Stimulated activated CD4-positive, alpha-beta T cell treated with anti-CD3 and anti-CD28 coated beads, Interleukin-12 subunit alpha, Interleukin-12 subunit beta, amount 100 ng/mL, for 24 hours (primary cell): ENCODE data around the gene ZYX.
"Not testable (repeated sequence)": the region's sequence is repeated elsewhere in the genome, so short reads cannot be mapped to it uniquely, and the experiment has no call there.

Experiments
- DNase-seq, 2 experiments: peaks; one replicate each; pipeline ENCODE4 v3.0.0-alpha.2; 2020; ENCODE audit warnings: low read depth in 2 of 2

ZYX gene

DNA sequence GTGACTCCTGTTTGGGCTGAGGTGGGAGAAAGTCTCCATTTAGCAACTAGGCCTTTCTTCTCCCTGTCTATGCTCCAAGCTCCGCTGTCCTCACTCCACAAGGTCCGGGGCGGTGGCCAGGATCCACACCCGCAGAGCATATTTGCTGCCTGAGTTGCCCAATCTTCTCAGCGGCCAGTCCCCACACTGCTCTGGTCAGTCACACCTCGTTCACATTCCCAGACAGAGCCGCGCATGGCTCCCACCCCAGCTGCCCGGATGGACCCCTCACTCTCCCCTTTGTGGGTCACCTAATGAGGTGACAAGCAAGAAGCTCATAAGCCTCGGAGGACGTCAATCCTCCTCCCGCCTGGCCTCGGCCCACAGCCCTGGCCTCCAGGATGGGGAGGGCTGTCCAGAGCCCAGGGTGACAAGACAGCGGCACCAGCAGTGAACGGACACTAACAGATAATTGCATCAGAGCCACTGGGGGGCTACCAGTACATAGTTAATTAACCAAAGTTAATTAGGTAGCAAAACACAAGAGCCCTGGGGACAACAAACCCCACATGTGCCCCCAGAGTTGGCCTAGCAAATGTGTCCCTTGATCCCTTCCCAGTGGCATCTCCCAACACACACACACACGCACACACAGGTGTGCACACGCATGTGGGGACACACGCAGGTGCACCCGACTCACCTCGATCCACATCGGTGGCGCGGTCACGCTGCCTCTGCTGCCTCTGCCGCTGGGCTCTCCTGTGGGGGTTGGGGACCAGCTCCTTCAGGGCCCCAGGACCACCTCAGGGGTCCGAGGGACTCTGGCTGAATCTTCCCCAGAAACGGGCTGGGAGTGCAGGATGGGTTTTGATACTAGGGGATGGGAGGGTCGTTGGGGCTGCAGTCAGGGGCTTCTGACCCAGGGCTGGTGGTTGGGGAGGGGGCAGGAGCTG is 15.7 kb downstream of the ZYX start:
- DNase-seq, result no peak

DNA sequence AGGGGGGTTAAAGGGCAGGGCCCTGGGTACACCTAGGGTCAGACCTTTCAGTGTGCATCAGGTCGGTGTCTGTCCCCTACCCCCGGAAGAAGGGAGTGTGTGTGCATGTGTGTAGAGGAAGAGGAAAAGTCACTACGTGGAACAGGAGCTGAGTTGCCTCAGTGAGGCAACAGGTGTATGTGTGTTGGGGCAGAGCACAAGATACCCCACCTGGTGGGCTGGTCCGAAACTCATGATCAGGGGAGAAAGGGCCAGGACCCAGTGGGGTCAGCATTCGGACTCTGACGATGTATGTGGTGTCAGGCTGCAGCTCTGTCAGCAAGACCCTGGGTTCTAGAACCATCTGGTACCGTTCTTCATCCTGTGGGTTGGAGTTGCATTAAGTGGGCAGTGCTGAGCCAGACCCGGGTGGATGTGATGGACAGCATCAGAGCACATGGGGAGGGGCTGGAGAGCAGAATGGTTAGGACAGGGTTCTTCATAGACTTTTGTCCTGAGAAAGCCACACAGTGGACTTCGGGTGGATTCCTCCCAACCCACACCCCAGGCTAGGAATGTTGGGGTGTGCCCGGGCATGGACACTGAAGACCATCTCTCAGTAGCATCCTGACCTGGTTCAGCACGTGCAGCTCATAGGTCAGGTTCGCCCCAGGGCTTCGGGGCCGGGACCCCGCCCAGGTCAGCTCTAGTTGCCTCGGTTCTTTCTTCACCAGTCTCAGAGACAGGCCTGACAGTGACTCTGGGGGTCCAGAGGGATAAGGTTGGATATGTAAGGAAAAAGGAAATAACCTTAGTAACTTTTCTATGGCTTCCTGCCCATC is 16.8 kb downstream of the ZYX start:
- no peak for DNase-seq

DNA sequence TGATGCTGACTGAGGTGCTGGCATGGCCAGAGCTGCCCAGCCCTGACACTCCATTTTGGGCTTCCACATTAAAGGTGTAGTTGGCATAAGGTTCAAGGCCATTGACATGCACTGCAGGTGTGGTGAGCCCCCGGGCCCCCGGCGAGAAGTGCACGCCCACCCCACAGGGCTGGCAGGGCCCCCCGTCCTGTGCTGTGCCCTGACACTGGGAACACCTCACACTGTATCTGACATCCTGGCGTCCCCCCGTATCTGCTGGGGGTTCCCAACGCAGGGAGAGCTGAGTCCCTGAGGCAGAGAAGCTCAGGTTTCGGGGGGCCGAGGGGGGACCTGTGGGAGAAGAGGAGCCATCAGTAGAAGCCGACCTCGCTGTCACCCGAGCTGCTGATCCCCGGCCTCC is 17.5 kb downstream of the ZYX start:
- DNase-seq, result no peak

DNA sequence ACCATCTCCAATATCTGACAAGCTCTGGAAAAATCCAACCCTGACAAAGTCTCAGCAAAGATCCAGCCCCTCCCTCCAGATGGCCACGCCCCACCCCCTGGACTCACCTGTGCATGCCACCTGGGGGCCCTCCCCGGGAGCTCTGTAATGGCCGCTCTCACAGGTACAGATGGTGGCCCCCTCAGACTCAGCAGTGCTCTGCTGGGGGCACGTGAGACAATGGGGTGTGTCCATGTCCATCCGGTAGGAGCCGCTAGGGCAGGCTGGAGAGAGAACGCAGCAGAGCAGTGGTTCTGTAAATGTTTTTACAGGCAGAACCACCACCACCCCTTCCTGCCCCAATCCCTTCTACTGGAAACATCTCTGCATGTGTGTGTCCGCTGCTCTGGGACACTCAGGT is 18.0 kb downstream of the ZYX start:
- no peak for DNase-seq

DNA sequence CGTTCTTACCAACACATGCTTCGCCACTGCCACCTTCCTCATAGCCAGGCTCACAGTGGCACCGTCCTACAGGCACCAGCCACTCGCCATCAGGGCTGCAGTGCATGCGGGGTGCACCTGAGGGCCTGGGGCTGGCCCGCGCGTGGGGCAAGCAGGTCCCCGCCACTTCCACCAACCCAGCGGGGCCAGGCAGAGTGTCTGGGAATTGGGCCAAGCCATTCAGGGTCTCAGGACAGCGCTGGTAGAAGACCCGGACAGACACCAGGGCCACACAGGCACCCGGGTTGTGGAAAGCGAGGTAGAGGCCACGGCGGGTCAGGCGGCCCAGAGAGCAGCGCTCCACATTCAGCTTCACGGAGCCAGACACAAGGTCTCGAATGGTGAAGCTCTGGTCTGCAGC is 18.5 kb downstream of the ZYX start:
- DNase-seq, result no peak

DNA sequence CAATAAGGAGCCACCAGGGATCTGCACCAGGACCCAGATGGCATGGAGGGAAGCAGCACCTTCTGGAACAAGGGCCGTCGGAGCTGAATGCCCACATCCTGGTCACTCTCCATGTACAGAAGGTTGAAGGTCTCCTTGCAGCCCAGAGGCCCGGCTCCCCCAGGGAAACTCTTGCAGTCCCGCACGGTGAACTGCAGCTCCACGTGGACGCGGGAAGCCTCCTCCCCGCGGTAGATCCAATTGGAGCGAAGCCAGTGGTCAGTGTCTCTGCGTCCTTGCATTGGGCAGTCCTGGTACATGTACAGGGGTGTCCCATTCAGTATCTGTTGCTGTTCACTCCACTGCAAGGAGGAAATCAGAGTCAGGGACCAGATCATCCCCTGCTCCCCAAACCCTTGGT is 20.1 kb downstream of the ZYX start:
- no peak for DNase-seq

DNA sequence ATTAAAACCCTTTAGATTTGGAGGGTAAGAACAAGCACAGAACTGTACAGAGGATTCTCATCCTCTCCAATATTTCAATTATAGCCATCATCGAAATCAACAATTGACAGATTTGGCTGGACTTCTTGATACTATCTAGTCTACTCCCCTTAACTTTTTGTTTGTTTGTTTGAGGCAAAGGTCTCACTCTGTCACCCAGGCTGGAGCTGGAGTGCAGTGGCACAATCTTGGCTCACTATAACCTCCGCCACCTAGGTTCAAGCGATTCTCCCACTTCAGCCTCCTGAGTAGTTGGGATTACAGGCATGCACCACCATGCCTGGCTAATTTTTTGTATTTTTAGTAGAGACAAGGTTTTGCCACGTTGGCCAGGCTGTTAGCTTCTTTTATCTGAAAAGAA is 21.1 kb downstream of the ZYX start:
- not testable (repeated sequence) for DNase-seq

DNA sequence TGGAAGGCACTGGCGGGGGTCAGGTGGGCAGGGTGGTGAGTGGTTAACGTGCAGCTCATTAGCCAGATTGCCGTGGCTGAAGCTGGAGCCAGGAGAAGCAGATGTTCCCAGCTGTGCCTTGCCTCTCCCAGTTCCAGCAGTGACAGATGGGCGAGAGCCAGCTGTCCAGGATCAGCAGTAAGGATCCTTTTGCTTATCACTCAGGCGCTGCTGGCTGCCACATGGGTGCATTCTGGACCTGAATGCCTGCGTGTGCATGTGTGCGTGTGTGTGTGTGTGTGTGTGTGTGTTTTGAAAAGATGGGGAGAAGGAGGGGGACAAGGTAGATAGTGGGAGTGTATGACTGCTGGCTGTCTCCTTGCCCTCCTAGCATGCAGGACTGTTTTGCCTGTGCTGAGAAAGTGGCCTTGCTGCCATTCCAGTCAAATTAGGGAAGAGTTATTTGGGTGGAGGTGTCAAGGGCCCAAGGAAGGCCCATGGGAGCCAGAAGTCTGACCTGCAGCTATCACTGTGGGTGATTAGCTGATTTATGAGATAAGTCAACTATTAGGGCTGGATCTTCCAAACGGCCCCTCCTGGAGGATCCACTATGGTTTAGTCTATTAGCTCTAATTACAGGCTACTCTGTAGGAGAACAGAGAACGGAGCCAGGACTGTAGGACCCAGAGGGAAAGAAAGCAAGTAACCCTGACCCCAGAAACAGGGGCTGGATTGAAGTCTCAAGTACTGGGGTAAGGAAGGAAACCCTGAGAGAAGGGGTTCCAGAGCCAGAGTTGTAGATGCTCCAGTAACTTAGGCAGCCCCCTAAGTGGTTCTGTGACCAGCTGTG is 24.2 kb downstream of the ZYX start:
- DNase-seq, result no peak

DNA sequence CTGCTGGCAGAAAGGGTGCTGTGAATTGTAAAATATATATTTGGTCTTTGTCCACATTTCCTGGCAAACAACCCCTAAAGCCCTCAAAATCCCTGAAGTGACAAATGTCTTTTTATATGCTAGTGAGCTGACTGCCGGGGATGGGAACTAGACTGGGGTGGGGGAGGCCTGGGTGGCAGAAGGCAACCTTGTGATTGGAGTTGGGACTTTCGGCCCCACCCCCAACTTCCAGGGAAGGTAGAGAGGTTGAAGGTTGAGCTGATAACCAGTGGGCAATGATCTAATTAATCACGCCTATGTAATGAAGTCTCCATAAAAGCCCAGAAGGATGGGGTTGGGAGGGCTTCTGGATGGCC is 24.8 kb downstream of the ZYX start:
- DNase-seq, result no peak

DNA sequence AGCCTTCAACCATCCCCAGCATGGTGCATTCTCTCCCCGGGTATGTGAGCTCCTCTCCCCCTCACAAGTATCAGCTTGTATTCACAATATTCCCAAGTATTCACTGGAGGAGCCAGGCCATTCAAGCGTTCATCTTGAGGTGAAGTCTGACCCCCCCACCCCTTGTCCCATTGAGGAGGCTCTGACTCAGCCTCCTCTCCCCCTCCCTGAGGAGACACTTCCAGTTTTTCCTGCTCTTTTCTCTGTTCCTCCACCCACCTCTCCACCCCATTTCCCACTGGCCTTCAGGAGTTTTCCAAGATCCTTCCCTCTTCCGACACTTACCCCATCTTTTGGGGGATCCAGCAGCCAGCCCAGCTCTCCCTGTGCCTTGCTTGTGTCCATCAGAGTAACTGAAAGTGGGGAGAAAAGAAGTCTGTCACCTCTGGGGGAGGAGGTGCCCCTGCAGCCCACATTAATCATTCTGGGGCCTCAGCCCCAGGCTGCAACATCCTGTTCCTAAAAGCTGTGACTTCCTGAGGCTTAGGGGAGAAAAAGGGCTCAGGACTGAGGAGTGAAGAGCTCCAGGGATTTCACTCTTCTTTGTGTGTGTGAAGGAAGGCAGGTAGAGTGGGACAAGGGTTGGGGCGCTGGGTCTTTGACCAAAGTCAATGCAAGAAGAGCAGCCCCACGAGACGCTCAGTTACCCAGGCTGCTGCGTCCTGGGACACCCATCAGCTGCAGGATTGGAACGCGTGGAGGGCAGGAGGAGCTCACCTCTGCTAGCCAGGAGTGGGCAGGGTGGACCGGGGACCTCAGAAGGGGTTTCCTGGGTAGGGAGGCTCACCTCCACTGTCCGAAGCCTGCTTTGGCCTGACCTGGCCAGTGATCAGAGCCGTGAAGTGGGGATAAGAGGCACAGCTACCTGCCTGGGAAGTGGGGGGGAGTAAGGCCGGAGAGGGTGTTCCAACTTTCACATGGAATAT is 26.4 kb downstream of the ZYX start:
- DNase-seq, result no peak

DNA sequence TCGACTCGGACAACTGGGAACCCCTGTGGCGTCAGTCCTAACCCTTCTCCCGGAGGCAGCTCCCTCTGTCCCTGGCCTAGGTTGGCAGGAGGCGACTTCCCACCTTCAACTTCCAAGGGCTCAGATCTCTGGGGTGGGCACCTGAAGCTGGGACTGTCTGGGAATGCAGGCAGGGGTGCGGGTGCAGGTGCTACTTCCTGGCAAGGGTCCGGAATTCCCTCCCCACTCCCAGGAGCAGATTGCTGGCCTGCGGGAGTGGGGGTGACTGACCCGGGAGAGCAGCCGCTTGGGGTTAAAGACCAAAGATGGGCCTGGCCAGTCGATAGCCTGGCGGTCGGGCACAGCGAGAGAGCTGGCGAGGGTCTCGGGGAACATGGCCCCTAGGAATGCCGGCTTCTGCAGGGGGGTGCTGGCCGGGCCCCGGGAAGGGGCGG is 27.1 kb downstream of the ZYX start:
- no peak for DNase-seq

DNA sequence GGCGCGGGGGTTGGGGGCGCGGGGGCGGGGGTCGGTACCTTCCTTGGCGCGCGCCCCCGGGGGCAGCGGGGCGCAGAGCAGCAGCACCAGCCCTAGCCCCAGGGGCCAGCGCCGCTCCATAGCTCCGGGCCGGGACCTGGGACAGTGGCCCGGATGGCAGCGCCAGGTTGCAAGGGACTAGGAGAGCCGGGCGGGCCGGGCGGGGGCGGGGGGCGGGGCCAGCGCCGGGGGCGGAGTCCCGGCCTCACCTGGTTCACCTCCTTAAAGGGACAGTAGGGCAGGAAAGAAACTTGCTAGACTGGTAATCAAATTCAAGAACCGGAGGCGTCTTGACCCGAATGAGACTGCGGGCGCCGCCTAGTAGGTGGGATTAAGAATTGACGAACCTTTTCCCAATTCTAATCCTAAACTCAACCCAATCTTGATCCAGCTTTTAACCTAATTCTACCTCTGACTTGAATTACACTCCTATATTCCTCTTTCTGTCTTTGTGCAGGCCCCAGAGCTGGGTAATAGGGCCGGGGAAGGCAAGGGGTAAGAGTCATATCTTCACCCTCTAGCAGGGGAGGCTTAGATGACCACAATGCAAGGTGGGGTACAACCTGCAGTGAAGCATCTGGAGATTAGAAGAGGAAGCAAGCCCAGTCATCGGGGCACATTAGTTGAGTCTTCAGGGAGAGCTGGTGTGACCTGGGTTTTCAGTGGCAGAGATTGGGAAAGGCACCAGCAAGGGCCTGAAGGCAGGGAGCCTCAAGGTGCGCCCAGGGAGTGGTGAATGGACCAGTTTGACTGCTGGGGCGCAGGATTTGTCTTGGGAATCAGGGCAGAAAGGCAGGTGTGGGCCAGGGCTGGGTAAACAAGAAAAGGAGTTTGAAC is 27.8 kb downstream of the ZYX start, which contains the start of gene EPHA1:
Gene EPHA1 (minus strand): TSS at position 171 of the 876 bp plus-strand sequence. CDS start 51 bp downstream, at position 120.
- DNase-seq, result peak in 1 of 2 experiments; percentile 18

DNA sequence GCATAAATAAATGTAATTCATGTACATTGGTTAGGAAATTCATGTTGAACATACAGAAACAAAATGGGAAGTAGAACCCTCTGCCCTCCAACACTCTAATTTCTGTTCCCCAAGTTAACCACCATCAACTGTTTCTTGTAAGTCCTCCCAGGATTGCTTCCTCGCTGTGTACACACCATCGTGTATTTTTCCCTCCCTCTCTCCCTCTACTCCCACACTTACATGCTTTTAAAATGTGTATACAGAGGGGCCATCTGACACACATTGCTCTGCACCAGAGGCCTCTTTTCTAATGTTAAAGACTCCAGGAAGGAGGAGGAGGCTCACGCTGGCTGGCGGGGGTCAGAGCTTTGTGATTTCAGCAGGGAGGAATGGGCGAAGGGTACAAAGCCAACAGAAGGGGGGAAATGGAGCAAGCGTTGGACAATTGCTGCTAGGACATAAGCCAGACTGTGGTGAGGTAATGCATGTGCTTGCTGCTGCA is 29.4 kb downstream of the ZYX start:
- DNase-seq, result no peak

DNA sequence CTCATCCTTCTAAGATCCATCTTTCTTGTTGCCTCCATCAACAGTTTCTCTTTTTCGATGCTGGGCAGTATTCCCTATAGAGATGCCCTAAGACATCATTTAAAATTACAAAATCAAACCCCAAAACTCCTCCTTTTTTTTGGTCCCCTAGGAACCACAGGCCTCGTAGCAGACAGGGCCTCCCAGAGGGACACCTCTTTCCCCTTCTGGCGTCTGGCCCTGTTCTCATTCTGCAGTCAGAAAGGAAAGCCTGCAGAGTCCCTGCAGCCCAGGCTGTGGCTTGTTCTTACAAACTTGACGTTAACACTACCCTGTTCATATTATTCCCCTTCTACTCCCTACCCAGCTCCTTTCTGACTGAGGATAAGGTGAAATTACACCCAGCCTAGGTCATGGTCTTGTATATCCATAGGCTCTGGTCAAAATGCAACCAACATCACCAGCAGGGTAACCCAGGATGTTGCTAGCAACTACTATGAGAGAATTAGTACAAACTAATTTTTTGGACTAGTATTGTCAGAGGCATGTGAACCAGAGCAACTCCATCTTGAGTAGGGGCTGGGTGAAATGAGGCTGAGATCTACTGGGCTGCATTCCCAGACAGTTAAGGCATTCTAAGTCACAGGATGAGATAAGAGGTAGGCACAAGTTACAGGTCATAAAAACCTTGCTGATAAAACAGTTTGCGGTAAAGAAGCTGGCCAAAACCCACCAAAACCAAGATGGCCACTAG is 31.0 kb downstream of the ZYX start:
- no peak for DNase-seq

DNA sequence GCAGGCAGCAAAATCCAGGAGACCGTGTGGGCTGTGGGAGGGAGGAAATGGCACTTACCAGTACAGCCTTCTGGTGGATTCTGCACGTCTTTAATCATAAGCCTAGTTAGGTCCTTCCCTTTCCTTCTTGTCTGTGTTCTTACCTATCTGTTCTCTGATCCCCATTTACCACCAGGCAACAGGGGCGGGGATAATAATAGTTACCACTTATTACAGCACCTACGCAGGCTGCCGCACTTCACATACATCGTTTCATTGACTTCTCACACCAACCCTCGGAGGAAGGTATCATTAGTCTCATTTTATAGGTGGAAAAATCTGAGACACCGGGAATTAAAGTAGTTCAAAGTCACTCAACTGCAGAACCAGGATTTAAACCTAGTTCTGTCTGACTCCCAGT is 32.0 kb downstream of the ZYX start:
- no peak for DNase-seq

DNA sequence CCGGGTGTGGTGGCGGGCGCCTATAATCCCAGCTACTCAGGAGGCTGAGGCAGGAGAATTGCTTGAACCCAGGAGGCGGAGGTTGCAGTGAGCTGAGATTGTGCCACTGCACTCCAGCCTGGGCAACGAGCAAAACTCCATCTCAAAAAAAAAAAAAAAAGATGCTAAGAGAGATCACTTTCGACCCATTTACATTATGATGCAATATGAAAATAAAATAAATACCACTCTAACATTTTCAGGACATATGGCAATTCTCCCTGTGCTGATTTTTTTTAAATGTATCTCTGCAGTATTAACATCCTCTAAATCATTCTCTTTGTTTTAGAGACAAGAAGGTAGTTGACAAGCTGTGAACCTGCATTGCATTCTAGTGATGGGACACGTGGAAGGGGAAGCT is 34.1 kb downstream of the ZYX start:
- DNase-seq, result not testable (repeated sequence)

DNA sequence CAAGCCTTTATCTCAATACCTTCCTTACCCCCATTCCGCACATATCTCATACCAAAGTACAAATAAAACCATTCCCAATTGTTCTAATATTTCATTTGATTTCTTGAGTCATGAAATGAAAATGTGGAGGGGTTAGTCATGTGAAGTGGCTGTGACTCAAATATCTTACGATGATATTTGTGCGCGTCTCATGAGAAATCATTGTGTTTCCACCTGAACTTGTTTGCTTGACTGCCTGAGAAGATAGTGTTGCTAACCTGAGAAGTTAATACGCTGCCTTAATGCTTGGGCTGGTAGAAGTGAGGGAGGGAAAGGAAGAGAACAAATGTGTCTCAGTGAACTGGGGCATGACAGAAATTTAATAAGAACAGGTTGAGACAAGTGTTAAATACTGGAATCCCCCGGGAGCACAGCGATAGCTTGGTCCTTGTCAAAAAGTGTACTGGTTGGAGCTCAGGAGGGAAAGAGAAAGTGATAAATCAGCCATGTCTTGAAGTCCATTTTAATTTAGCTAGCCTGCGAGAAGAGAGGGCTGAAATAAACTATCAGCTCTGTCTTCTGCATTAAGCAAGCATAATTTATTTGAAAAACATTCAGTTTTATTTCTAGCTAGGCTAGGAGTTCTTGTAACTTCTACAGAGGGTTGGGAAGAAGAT is 34.7 kb downstream of the ZYX start:
- no peak for DNase-seq

DNA sequence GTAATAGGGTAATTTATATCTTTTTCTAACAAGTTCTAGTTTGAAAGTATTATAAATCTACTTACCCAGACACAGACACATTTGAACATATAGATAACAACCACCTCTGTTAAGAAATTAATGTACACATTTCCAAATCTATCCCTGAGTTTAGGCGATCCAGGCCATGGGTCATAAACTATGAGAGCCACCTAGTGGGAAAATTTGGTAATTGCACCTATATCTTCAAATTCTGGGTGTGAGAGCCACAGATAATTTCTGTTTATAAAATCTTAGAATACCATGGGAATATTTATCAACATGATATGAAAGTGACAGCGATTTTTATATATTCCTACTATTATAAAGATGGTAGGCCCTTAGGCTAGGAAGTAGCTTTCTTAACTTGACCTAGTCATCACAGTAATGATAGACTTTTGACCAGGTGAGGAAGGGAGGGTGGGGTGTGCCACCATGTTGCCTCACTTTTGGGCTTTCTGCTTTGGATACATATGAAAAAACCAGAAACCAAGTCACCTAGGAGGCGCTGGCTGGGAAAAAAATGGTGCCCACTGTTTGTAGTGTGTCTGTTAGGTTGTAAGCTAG is 35.5 kb downstream of the ZYX start:
- no peak for DNase-seq
